ENCODE results near the gene DGKQ.
A peak's percentile ranks its signal among the peaks of the same experiment; 100 is the strongest.

Gene DGKQ

DNA sequence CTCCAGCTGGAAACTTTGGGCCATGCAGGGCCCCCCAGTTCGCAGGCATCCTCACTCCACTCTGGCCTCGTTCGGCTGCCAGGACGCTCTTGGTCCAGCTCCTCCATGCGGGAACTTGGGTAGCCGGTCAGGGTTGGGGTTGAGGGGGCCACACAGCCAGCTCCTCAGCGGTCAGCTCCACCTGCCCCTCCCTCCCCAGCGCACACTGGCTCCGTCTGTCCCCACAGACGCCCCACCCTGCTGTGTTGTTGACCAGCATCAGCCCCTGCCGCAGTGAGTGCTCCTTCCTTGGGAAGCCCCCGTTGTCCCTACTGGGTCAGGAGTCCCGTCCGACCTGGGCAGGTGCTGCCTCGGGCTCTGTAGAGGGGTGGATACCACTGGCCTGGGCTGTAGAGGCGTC lies 43.8 kb upstream of the DGKQ start:
- Histone ChIP-seq H3K9ac (ENCODE audit: low read length) (no peak overlapping the region), H4K8ac (ENCODE audit: low read depth, low read length) (no peak overlapping the region), H3K4me1 (ENCODE audit: control insufficient read depth in 1 of 2, insufficient read depth in 2 of 2, low read length in 2 of 2) (peaks cover 0 to 2% of the 10 kb centered on the region in 2 experiments), H2BK12ac (ENCODE audit: low read length) (no peak overlapping the region), H3K36me3 (ENCODE audit: control insufficient read depth in 1 of 2, insufficient read depth in 2 of 2, low read length in 2 of 2) (peaks cover 0 to 6% of the 10 kb centered on the region in 2 experiments), H2BK120ac (ENCODE audit: insufficient read depth, low read length, poor library complexity) (no peak overlapping the region), H4K91ac (ENCODE audit: low read depth, low read length) (no peak overlapping the region), H2BK5ac (ENCODE audit: low read depth, low read length, poor library complexity) (no peak overlapping the region), H3K14ac (ENCODE audit: low read length) (no peak overlapping the region), H3K18ac (ENCODE audit: low read length) (no peak overlapping the region), H4K12ac (ENCODE audit: low read depth, low read length) (no peak overlapping the region), H2AFZ (ENCODE audit: insufficient read depth, low read length, poor library complexity) (no peak overlapping the region), H3K23ac (ENCODE audit: low read length) (no peak overlapping the region), H3K27ac (ENCODE audit: low read depth, low read length) (no peak overlapping the region), H3K79me1 (ENCODE audit: low read length) (peaks cover 1% of the 10 kb centered on the region), H3K4me3 (ENCODE audit: low read depth, low read length) (no peak overlapping the region), H2AK5ac (ENCODE audit: low read length) (no peak overlapping the region), H3K4me2 (ENCODE audit: low read length) (no peak overlapping the region), H3K9me3 (ENCODE audit: insufficient read depth, low read depth, low read length) (peaks cover 6% of the 10 kb centered on the region), H3K79me2 (ENCODE audit: control insufficient read depth, insufficient read depth, low read length, poor library complexity) (no peaks in the 10 kb centered on the region), H3K4ac (ENCODE audit: low read depth, low read length) (no peak overlapping the region), H3K27me3 (ENCODE audit: insufficient read depth, low read length) (peaks cover 4% of the 10 kb centered on the region)
- DNase-seq = no peak
- WGBS (ENCODE audit: extremely low coverage, insufficient coverage, insufficient read length) = no CpG with 5 or more reads among the region's 16 CpGs

DNA sequence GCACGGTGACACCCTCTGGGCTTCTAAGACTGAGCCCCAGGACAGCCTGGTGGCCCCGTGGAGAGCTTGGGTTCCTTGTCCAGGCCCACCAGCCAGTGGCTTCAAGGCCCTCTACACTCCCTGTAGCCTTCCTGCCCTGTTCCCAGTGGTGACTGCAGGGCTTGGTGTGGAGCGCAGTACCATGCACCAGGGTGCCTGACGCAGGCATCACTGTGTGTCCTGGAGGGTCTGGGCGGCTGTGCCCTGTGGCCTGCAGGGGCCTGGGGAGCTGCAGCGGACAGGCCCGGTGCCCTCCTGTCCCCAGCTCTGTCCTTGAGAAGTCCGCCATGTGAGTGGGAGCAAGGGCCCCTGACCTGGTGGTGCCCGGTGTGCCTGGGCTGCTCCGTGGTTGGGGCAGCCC lies 42.4 kb upstream of the DGKQ start:
- Histone ChIP-seq H3K27ac (ENCODE audit: low read depth, low read length) (no peak overlapping the region), H3K4me3 (ENCODE audit: low read depth, low read length) (no peak overlapping the region), H3K23ac (ENCODE audit: low read length) (no peak overlapping the region), H3K9ac (ENCODE audit: low read length) (no peak overlapping the region), H2AK5ac (ENCODE audit: low read length) (no peak overlapping the region), H3K79me1 (ENCODE audit: low read length) (peaks cover 2% of the 10 kb centered on the region), H3K4me2 (ENCODE audit: low read length) (no peak overlapping the region), H3K4ac (ENCODE audit: low read depth, low read length) (no peak overlapping the region), H3K79me2 (ENCODE audit: control insufficient read depth, insufficient read depth, low read length, poor library complexity) (no peaks in the 10 kb centered on the region), H4K91ac (ENCODE audit: low read depth, low read length) (no peak overlapping the region), H2BK5ac (ENCODE audit: low read depth, low read length, poor library complexity) (no peak overlapping the region), H3K18ac (ENCODE audit: low read length) (no peak overlapping the region), H3K9me3 (ENCODE audit: insufficient read depth, low read depth, low read length) (peaks cover 6% of the 10 kb centered on the region), H3K4me1 (ENCODE audit: control insufficient read depth in 1 of 2, insufficient read depth in 2 of 2, low read length in 2 of 2) (peaks cover 2 to 6% of the 10 kb centered on the region in 2 experiments), H4K12ac (ENCODE audit: low read depth, low read length) (no peak overlapping the region), H2BK12ac (ENCODE audit: low read length) (no peak overlapping the region), H3K27me3 (ENCODE audit: insufficient read depth, low read length) (peaks cover 9% of the 10 kb centered on the region), H3K36me3 (ENCODE audit: control insufficient read depth in 1 of 2, insufficient read depth in 2 of 2, low read length in 2 of 2) (peaks cover 0 to 6% of the 10 kb centered on the region in 2 experiments), H2AFZ (ENCODE audit: insufficient read depth, low read length, poor library complexity) (no peak overlapping the region), H4K8ac (ENCODE audit: low read depth, low read length) (no peak overlapping the region), H2BK120ac (ENCODE audit: insufficient read depth, low read length, poor library complexity) (no peak overlapping the region), H3K14ac (ENCODE audit: low read length) (no peak overlapping the region)
- no peak for DNase-seq
- no CpG with 5 or more reads among the region's 10 CpGs for WGBS (ENCODE audit: extremely low coverage, insufficient coverage, insufficient read length)

DNA sequence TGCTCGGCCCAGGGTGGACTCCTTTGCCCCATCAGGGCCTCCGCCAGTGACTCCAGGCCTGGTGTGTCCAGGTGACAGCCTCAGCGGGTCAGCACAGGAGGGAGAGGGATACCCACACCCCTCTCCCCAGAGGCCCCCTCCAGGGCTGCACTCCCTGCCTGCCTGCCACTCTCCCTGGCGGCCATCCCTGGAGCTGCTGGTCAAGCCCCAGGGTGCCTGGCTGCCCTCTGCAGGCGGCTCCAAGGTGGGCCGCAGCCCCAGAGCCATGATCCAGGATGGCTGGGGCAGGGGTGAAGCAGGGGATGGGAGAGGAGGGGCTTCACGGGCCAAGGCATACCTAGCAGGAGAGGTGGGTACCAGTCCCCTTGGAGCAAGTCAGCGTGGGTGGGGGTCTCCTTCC lies 41.8 kb upstream of the DGKQ start:
- no peak overlapping the region for H3K18ac ChIP-seq (ENCODE audit: low read length)
- H3K4me1 ChIP-seq (ENCODE audit: control insufficient read depth in 1 of 2, insufficient read depth in 2 of 2, low read length in 2 of 2) = peaks cover 8 to 10% of the 10 kb centered on the region in 2 experiments
- H2BK12ac ChIP-seq (ENCODE audit: low read length) = no peak overlapping the region
- H2AFZ ChIP-seq (ENCODE audit: insufficient read depth, low read length, poor library complexity) = no peak overlapping the region
- peaks cover 2% of the 10 kb centered on the region for H3K79me1 ChIP-seq (ENCODE audit: low read length)
- H2BK120ac ChIP-seq (ENCODE audit: insufficient read depth, low read length, poor library complexity) = no peak overlapping the region
- H3K9ac ChIP-seq (ENCODE audit: low read length) = no peak overlapping the region
- peaks cover 6% of the 10 kb centered on the region for H3K9me3 ChIP-seq (ENCODE audit: insufficient read depth, low read depth, low read length)
- no peak overlapping the region for H3K27ac ChIP-seq (ENCODE audit: low read depth, low read length)
- no peaks in the 10 kb centered on the region for H3K79me2 ChIP-seq (ENCODE audit: control insufficient read depth, insufficient read depth, low read length, poor library complexity)
- H3K23ac ChIP-seq (ENCODE audit: low read length) = no peak overlapping the region
- no peak overlapping the region for H3K14ac ChIP-seq (ENCODE audit: low read length)
- H3K4me3 ChIP-seq (ENCODE audit: low read depth, low read length) = no peak overlapping the region
- H4K8ac ChIP-seq (ENCODE audit: low read depth, low read length) = no peak overlapping the region
- H2BK5ac ChIP-seq (ENCODE audit: low read depth, low read length, poor library complexity) = no peak overlapping the region
- no peak overlapping the region for H4K91ac ChIP-seq (ENCODE audit: low read depth, low read length)
- peaks cover 15% of the 10 kb centered on the region for H3K27me3 ChIP-seq (ENCODE audit: insufficient read depth, low read length)
- H3K36me3 ChIP-seq (ENCODE audit: control insufficient read depth in 1 of 2, insufficient read depth in 2 of 2, low read length in 2 of 2) = peaks cover 0 to 6% of the 10 kb centered on the region in 2 experiments
- H3K4me2 ChIP-seq (ENCODE audit: low read length) = no peak overlapping the region
- no CpG with 5 or more reads among the region's 8 CpGs for WGBS (ENCODE audit: extremely low coverage, insufficient coverage, insufficient read length)
- H3K4ac ChIP-seq (ENCODE audit: low read depth, low read length) = no peak overlapping the region
- H4K12ac ChIP-seq (ENCODE audit: low read depth, low read length) = no peak overlapping the region
- DNase-seq = no peak
- H2AK5ac ChIP-seq (ENCODE audit: low read length) = no peak overlapping the region

DNA sequence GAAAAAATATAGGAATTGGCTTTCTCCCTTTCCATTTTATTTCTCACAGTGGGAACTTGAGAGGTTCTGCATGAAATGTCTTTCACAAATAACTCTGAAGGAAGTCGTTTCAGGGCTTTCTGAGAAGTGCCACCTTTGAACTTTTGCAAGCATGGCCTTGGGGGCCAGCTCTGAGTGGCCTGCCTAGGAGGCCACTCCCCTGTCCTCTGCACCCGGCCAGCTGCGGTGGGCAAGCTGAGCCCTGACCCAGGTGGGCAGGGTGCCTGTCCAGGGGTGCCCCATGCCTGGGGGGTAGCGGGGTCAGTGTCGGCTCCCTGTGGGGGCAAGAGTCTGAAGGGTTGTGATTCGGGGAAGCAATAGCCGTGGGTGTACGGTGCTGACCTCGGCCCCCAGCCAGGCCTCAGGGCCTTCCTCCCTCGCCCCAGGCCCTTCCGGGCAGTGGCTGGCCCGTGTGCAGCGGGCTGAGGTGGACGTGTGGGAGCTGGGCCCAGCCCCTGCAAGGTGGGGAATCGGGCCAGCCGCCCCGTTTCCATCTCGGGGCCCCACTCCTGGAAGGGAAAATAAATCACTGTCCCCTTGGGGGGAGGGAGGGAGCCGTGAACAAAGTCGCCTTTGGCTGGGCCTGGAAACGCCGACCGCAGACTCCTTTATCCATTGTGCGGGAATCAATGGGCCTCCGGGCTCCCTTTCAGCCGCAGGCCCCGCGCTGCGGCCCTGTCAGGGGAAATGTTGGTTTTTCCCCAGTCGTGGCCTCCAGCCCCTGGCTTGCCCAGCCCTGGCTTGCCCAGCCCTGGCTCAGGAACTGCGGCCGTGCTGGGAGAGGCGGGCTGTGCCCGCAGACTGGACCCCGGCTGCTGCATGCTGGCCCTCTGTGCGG lies 41.2 kb upstream of the DGKQ start:
- Histone ChIP-seq H4K91ac (ENCODE audit: low read depth, low read length) (no peak overlapping the region), H3K14ac (ENCODE audit: low read length) (no peak overlapping the region), H3K9me3 (ENCODE audit: insufficient read depth, low read depth, low read length) (peaks cover 8% of the 10 kb centered on the region), H2BK12ac (ENCODE audit: low read length) (no peak overlapping the region), H3K9ac (ENCODE audit: low read length) (no peak overlapping the region), H3K4ac (ENCODE audit: low read depth, low read length) (no peak overlapping the region), H2AFZ (ENCODE audit: insufficient read depth, low read length, poor library complexity) (no peak overlapping the region), H2BK120ac (ENCODE audit: insufficient read depth, low read length, poor library complexity) (no peak overlapping the region), H3K27me3 (ENCODE audit: insufficient read depth, low read length) (peaks cover 19% of the 10 kb centered on the region), H3K18ac (ENCODE audit: low read length) (no peak overlapping the region), H2AK5ac (ENCODE audit: low read length) (no peak overlapping the region), H3K4me1 (ENCODE audit: control insufficient read depth in 1 of 2, insufficient read depth in 2 of 2, low read length in 2 of 2) (peaks cover 12 to 15% of the 10 kb centered on the region in 2 experiments), H4K12ac (ENCODE audit: low read depth, low read length) (no peak overlapping the region), H4K8ac (ENCODE audit: low read depth, low read length) (no peak overlapping the region), H2BK5ac (ENCODE audit: low read depth, low read length, poor library complexity) (no peak overlapping the region), H3K27ac (ENCODE audit: low read depth, low read length) (no peak overlapping the region), H3K79me1 (ENCODE audit: low read length) (peaks cover 2% of the 10 kb centered on the region), H3K23ac (ENCODE audit: low read length) (no peak overlapping the region), H3K36me3 (ENCODE audit: control insufficient read depth in 1 of 2, insufficient read depth in 2 of 2, low read length in 2 of 2) (peaks cover 0 to 6% of the 10 kb centered on the region in 2 experiments), H3K4me2 (ENCODE audit: low read length) (no peak overlapping the region), H3K4me3 (ENCODE audit: low read depth, low read length) (no peak overlapping the region), H3K79me2 (ENCODE audit: control insufficient read depth, insufficient read depth, low read length, poor library complexity) (no peaks in the 10 kb centered on the region)
- DNase-seq = peak in 1 of 2 donors; percentile 31
- no CpG with 5 or more reads among the region's 36 CpGs for WGBS (ENCODE audit: extremely low coverage, insufficient coverage, insufficient read length)

Data from trophoblast cell (in vitro differentiated cells and primary cell).